HG03135 (cell line): Measurements from ENCODE around the gene POLR2E.
"Not testable (repeated sequence)": the region's sequence is repeated elsewhere in the genome, so short reads cannot be mapped to it uniquely, and the experiment has no call there.

ENCODE experiments used
- ATAC-seq: cut with Tn5 transposase; IDR thresholded peaks from one replicate; pipeline ENCODE4 v1.9.1; 2021; ENCODE audit warnings: mild to moderate bottlenecking, moderate library complexity; ENCODE audit not compliant: unreplicated experiment

The POLR2E gene

GRCh38 chr19:1094978-1095701 lies at the start of gene POLR2E:
Gene POLR2E, minus strand, starts transcription at chr19:1095375. Its CDS starts 60 bp downstream, at chr19:1095315.
- peak; percentile 85 for ATAC-seq

GRCh38 chr19:1144741-1145140 lies 49.6 kb upstream of the POLR2E start:
- ATAC-seq: no peak

DNA sequence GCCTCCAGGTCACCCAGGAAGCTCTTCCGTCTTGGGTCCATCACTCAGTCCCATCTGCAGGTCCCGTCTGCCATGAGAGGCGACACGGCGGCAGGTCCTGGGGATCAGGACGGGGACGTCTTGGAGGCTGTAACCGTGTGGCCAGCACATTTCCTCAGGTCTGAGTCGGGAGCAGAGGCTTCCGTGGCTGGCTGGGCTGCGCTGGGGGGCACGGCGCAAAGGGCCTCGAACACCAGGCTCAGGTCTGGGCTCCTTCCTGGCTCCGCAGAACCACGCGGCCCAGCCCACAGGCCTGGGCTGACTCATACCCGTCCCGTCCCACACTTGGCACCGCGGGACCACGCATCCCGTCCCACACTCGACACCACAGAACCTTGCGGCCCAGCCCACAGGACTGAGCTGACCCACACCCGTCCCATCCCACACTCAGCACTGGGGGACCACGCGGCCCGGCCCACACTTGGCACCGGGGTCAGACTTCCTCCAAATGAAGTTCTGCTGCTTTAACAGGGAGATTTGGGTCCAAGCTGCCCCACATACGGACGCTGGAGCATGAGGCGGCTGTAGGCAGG lies 48.7 kb upstream of the POLR2E start:
- ATAC-seq: no peak

- no peak for ATAC-seq
Measured at GRCh38 chr19:1141944-1142343, 46.8 kb upstream of the POLR2E start.

DNA sequence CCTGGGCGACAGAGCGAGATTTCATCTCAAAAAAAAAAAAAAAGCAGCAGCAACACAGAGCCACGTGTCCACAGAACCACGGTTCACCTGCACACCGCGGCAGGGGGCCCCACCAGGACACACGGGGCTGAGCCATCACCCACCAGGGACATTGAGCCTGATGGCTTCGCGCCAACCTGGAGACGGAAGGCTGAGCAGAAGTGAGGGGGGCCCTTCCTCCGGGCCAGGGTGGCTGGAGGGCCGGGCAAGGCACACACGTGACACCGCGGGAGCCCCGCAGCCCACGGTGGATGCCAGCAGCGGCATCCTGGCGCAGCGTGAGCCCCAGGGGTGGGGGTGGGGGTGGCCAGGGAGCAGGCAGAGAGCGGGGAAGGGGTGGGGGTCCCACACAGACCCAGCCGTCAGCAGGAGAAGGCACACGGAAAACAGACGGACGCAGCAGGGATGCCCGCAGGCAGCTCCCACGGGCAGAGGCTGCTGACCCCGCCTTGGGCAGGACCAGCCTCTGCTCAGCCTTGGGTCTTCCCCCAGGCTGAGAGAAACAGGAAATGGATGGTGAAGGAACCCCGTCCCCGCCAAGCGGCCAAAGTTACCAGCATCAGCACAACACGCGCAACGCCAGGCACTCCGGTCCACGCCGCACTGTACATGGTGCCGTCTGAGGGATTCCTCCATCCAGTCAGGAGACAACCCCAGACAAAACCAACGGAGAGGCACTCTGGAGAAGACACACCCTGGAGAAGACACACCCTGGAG lies 45.3 kb upstream of the POLR2E start:
- no peak for ATAC-seq

DNA sequence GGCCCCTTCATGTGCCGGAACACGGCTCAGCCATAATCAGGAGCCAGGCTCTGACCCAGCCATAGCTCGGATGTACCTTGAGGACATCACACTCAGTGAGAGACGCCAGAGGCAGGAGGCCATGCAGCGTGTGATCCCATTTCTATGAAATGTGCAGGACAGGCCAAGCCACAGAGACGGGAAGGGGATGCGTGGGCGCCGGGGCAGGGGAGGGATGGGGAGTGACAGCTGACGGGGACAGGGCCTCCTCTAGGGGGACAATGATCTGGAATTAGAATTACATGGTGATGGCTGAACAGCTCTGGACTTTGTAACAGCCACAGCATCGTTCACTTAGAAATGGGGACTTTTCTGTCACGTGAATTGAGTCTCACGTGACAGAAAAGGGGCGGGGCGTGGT lies 44.0 kb upstream of the POLR2E start:
- no peak for ATAC-seq

DNA sequence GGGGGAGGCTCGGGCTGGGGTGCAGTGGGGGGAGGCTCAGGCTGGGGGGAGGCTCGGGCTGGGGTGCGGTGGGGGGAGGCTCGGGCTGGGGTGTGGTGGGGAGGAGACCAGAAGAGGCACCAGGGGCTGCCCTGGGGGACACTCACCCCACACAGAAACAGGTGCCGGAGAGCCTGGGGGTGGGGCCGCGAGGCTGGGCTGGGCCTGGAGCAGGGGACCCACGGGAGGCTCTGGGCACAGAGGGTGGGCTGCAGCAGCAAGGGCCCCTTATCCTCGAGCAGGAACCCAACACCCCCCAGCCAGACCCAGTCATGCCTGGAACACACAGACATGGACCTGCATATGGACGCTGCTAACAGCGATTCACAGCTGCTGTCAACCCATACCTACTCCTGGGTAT lies 42.9 kb upstream of the POLR2E start:
- ATAC-seq: no peak

GRCh38 chr19:1136621-1137317 lies 41.6 kb upstream of the POLR2E start:
- ATAC-seq: no peak

GRCh38 chr19:1136201-1136600 lies 41.0 kb upstream of the POLR2E start:
- no peak for ATAC-seq

- no peak for ATAC-seq
Measured at GRCh38 chr19:1135454-1135853, 40.3 kb upstream of the POLR2E start.

GRCh38 chr19:1134431-1134830 lies 39.3 kb upstream of the POLR2E start:
- ATAC-seq: no peak

GRCh38 chr19:1133471-1133929 lies 38.3 kb upstream of the POLR2E start:
- ATAC-seq: no peak

DNA sequence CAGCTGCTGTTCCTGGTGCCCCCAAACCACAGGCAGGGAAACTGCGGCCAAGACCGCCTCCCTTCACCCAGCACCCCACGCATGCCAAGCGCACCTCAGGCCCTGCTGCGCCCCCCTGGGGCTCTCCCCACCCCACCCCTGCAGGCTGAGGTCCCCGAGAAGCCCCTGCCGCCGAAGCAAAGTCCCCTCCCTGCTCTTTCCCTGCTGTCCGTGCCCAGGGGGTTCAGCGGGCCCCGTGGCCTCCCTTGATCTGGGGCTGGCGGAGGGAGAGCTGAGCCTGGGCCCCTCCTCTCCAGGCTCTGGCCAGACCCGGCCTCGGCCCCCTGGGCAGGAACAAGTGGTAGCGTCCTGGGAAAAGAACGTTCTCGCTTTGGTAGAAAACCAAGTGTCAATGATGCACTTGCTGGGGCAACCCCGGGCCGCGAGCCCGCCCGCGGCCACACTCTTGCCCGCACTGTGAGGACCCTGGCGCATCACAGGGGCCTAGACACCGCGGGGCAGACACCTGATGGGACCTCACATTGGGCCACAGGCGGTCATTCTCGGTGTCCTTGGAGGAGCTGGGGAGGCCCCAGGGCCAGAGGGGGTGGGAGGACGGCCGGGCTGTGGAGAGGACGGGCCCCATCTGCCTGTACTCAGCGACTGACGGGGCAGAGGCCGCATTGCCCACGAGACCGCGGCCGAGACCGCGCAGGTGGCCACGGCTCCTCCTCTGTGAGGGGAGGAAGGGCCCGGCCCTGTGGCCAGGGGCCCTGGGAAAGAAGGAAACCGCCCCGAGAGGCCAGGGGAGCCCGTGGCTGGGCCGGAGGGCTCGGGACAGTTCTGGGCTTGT lies 37.6 kb upstream of the POLR2E start:
- no peak for ATAC-seq

DNA sequence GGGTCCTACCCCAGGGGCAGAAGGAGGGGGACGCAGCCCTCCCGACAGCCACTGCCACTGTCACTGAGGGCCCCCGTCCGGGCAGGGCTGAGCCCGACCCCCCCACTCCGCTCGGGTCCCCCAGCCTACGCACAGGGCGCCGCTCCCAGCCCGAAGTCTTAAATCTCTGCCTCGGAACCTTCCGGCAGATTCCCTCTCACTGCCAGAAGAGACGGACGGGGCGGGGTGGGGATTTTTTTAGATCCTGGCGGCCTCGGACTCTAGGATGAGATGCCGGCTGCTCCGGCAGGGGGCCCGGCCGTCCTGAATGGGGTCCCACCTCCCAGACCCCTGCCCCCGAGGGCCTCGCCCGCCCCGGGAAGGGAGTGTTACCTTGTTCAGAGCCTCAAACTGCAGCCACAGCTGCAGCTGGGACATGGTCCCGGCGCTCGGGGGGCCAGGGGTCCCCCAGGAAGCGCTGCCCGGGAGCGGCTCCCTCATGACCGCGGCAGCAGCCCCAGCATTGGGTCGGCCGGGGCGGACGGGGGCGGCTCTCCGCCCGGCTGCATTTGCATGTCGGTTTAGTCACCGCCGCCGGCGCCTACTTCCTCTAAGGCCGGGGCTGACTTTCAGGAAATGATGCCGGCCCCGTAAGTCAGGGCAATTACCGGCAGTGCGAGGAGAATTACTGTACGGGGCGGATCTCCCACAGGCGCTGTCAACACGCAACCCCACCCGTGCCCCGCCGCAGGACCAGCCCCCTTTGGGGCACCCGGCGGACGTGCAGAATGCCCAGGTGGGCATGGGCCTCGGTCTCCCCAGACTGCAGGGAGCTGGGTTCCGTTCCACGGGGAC lies 36.8 kb upstream of the POLR2E start:
- ATAC-seq: peak; percentile 57

GRCh38 chr19:1130771-1131717 lies 35.9 kb upstream of the POLR2E start:
- no peak for ATAC-seq

DNA sequence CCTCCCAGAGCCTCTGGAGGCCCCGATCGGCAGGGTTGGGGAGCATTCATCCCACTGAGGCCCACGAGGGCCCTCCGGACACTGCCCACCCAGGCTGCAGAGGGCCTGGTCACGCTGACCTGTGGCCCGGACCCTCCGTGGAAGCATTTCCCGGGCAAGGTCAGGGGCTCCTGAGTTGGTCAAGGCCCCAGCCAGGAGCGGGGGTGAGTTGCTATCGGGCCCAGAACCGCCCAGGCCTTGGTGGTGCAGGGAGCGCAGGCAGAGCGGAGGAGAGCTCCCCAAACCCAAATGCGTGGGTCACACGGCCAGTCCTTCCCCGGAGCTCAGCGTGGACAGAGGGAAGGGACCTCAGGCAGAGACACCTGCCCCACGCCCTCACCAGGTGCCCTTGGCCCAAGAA lies 34.4 kb upstream of the POLR2E start:
- no peak for ATAC-seq

DNA sequence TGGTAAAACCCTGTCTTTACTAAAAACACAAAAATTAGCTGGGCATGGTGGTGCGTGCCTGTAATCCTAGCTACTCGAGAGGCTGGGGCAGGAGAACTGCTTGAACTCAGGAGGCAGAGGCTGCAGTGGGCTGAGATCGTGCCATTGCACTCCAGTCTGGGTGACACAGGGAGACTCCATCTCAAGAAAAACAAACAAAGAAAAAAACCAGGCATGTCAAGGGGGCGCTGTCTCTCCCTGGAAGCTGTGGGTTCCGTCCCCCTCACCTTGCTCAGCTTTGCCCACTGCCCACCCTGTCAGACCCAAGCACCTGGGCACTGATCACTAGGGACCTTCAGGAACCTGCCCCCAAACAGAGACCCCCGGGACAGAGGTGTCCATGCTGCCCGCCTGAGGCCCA lies 33.9 kb upstream of the POLR2E start:
- not testable (repeated sequence) for ATAC-seq

DNA sequence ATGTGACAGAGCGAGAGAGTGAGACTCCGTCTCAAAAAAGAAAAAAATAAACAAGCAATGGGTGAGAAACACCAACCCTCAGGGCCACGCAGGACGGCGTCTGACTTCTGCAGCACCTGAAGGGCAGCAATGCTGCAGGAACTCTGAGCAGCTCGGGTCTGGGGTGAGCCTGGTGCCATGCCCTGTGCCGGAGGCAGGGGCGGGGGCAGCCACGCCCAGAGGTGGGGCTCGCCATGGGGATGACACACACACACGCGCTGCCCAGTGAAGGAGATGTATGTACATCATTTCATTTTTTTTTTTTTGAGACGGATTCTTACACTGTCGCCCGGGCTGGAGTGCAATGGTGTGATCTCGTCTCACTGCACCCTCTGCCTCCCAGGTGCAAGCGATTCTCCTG lies 32.9 kb upstream of the POLR2E start:
- no peak for ATAC-seq
